Measurements from ENCODE around the gene PCDH12. TPM values are rescaled to one million over a fixed set of nuclear protein-coding genes. Genes with fewer than 3 reads are reported as not detected.

The PCDH12 gene
- total RNA-seq, 1 experiment from 2014 or later = 0.02 TPM

GRCh38 chr5:141968914-141969608, 11.1 kb upstream of the PCDH12 start, which contains the start of gene RNF14 (continued):
- TF ChIP-seq, protein P1, sequence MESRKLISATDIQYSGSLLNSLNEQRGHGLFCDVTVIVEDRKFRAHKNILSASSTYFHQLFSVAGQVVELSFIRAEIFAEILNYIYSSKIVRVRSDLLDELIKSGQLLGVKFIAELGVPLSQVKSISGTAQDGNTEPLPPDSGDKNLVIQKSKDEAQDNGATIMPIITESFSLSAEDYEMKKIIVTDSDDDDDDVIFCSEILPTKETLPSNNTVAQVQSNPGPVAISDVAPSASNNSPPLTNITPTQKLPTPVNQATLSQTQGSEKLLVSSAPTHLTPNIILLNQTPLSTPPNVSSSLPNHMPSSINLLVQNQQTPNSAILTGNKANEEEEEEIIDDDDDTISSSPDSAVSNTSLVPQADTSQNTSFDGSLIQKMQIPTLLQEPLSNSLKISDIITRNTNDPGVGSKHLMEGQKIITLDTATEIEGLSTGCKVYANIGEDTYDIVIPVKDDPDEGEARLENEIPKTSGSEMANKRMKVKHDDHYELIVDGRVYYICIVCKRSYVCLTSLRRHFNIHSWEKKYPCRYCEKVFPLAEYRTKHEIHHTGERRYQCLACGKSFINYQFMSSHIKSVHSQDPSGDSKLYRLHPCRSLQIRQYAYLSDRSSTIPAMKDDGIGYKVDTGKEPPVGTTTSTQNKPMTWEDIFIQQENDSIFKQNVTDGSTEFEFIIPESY (IDR thresholded peaks at IDR 0.05; ENCODE audit: extremely low read depth, insufficient replicate concordance, low read length) = no peak

- no peak overlapping the region for H2AFZ ChIP-seq (ENCODE audit: low read depth, low read length, poor library complexity, severe bottlenecking)
- DNase-seq (ENCODE audit: low read depth, low spot score) (no peak), ATAC-seq (no peak)
- H3K4me1 ChIP-seq (ENCODE audit: control insufficient read depth in 1 of 2, insufficient read depth in 2 of 2, low read length in 2 of 2) = peaks cover 6 to 16% of the 10 kb centered on the region in 2 experiments
- no peak for TF ChIP-seq EGR1 (IDR thresholded peaks at IDR 0.05; ENCODE audit: low read depth)
- no peak for TF ChIP-seq MAX (IDR thresholded peaks at IDR 0.05)
- no peak for TF ChIP-seq EZH2 (IDR thresholded peaks at IDR 0.05)
- TF ChIP-seq SP1 (IDR thresholded peaks at IDR 0.05; ENCODE audit: low read depth) = no peak
- no peak for TF ChIP-seq JUND (IDR thresholded peaks at IDR 0.05)
- no peak for TF ChIP-seq CTCF (IDR thresholded peaks at IDR 0.05 in 2 of 3, conservative IDR thresholded peaks at IDR 0.05 in 1 of 3; ENCODE audit: borderline replicate concordance in 1 of 3, insufficient read depth in 1 of 3, low read depth in 2 of 3, low read length in 2 of 3)
- ChIA-PET POLR2A (no interaction called here), RAD21 (ENCODE audit: low non-redundant PET in 1 of 2, low total read pairs in 2 of 2, uncharacterized antibody in 2 of 2, unreplicated experiment in 2 of 2) (no interaction called here), CTCF (no interaction called here)
- no TSS peak for BruUV-seq (replicated peaks)
- H3K79me2 ChIP-seq (ENCODE audit: insufficient read depth, low read length) = peaks cover 22% of the 10 kb centered on the region
- no peak overlapping the region for H3K4me2 ChIP-seq (ENCODE audit: low read length)
- no peaks in the 10 kb centered on the region for H3K27me3 ChIP-seq (ENCODE audit: insufficient read depth, low read length)
- no peak overlapping the region for H3K9ac ChIP-seq (ENCODE audit: low read length)
- H3K9me3 ChIP-seq (ENCODE audit: control insufficient read depth in 1 of 2, insufficient read depth in 1 of 2, low read depth in 1 of 2, low read length in 2 of 2) = no peaks in the 10 kb centered on the region
- intact Hi-C loops (cut with micrococcal nuclease) = no loop called here
- no peaks in the 10 kb centered on the region for H3K9me2 ChIP-seq (ENCODE audit: insufficient read depth)
- H3K36me3 ChIP-seq (ENCODE audit: control insufficient read depth in 1 of 2, insufficient read depth in 2 of 2, low read length in 2 of 2) = no peaks in the 10 kb centered on the region
- H4K20me1 ChIP-seq (ENCODE audit: insufficient read depth) = no peaks in the 10 kb centered on the region
- no peak overlapping the region for H3K27ac ChIP-seq (ENCODE audit: low read depth, low read length)
- no peak overlapping the region for H3K4me3 ChIP-seq (replicated peaks in 1 of 2; ENCODE audit: low read depth in 1 of 2, low read length in 2 of 2)
Observed at GRCh38 chr5:141966963-141967333, 8.9 kb upstream of the PCDH12 start.

All from HCT116 (cell line).